HUES48 (cell line): ENCODE measurements around the gene SMTN.

Source experiments
- H3K27ac ChIP-seq: one replicate; pipeline ENCODE4 v1.7.0; 2013; ENCODE audit warnings: low read depth, low read length, inconsistent platforms
- H3K27me3 ChIP-seq: 2 replicates; pipeline ENCODE4 v1.6.1; 2013; ENCODE audit warnings: mild to moderate bottlenecking, low read length; ENCODE audit not compliant: control insufficient read depth, insufficient read depth
- H3K36me3 ChIP-seq: 2 replicates; pipeline ENCODE4 v1.6.1; 2013; ENCODE audit warnings: low read length; ENCODE audit not compliant: control insufficient read depth, insufficient read depth
- H3K4me1 ChIP-seq: 2 replicates; pipeline ENCODE4 v1.6.1; 2013; ENCODE audit warnings: mild to moderate bottlenecking, low read length; ENCODE audit not compliant: control insufficient read depth, insufficient read depth
- H3K4me3 ChIP-seq: 2 replicates; pipeline ENCODE4 v1.5.1; 2013; ENCODE audit warnings: mild to moderate bottlenecking, low read depth, low read length
- H3K9ac ChIP-seq: 2 replicates; pipeline ENCODE4 v1.6.1; 2013; ENCODE audit warnings: mild to moderate bottlenecking, low read depth, low read length, moderate library complexity
- H3K9me3 ChIP-seq: 2 replicates; pipeline ENCODE4 v1.6.1; 2013; ENCODE audit warnings: low read length; ENCODE audit not compliant: control insufficient read depth, insufficient read depth

SMTN gene

GRCh38 chr22:31084811-31085492 is 3.8 kb downstream of the SMTN start:
- Histone ChIP-seq H3K9ac (peak overlapping the region; percentile 97), H3K9me3 (no peaks in the 10 kb centered on the region), H3K27me3 (peaks cover 4% of the 10 kb centered on the region; the same call in 1 of the 2 replicates), H3K4me1 (peaks cover 24% of the 10 kb centered on the region), H3K27ac (peak overlapping the region; percentile 92), H3K36me3 (no peaks in the 10 kb centered on the region), H3K4me3 (peak overlapping the region; percentile 87)

- H3K9ac ChIP-seq = peak overlapping the region; percentile 97
- peak overlapping the region; percentile 92 for H3K27ac ChIP-seq
- H3K9me3 ChIP-seq = no peaks in the 10 kb centered on the region
- H3K36me3 ChIP-seq = no peaks in the 10 kb centered on the region
- peak overlapping the region; percentile 87 for H3K4me3 ChIP-seq
- H3K4me1 ChIP-seq = peaks cover 23% of the 10 kb centered on the region
- peaks cover 4% of the 10 kb centered on the region; the same call in 1 of the 2 replicates for H3K27me3 ChIP-seq
Observed at GRCh38 chr22:31085493-31085824, 4.3 kb downstream of the SMTN start.

GRCh38 chr22:31085928-31086327 is 4.8 kb downstream of the SMTN start:
- peaks cover 23% of the 10 kb centered on the region for H3K4me1 ChIP-seq
- H3K9me3 ChIP-seq = no peaks in the 10 kb centered on the region
- H3K27me3 ChIP-seq = peaks cover 4% of the 10 kb centered on the region; the same call in 1 of the 2 replicates
- no peak overlapping the region for H3K9ac ChIP-seq
- H3K27ac ChIP-seq = peak overlapping the region; percentile 6
- no peak overlapping the region; the same call in 1 of the 2 replicates for H3K4me3 ChIP-seq
- H3K36me3 ChIP-seq = no peaks in the 10 kb centered on the region

- peaks cover 23% of the 10 kb centered on the region for H3K4me1 ChIP-seq
- H3K36me3 ChIP-seq = peaks cover 3% of the 10 kb centered on the region
- no peak overlapping the region for H3K27ac ChIP-seq
Observed at GRCh38 chr22:31086703-31087330, 5.7 kb downstream of the SMTN start.

GRCh38 chr22:31087744-31088215 is 6.7 kb downstream of the SMTN start:
- H3K27me3 ChIP-seq = no peaks in the 10 kb centered on the region
- no peak overlapping the region for H3K4me3 ChIP-seq
- H3K27ac ChIP-seq = no peak overlapping the region
- peaks cover 5% of the 10 kb centered on the region for H3K36me3 ChIP-seq
- peaks cover 19% of the 10 kb centered on the region for H3K4me1 ChIP-seq
- no peak overlapping the region for H3K9ac ChIP-seq
- no peaks in the 10 kb centered on the region for H3K9me3 ChIP-seq

More at GRCh38 chr22:31086703-31087330, 5.7 kb downstream of the SMTN start:
- no peak overlapping the region for H3K9ac ChIP-seq
- H3K9me3 ChIP-seq = no peaks in the 10 kb centered on the region
- no peak overlapping the region for H3K4me3 ChIP-seq
- peaks cover 1% of the 10 kb centered on the region; the same call in 1 of the 2 replicates for H3K27me3 ChIP-seq

- H3K9me3 ChIP-seq = no peaks in the 10 kb centered on the region
- H3K4me3 ChIP-seq = no peak overlapping the region
- H3K4me1 ChIP-seq = peaks cover 14% of the 10 kb centered on the region
- no peak overlapping the region for H3K27ac ChIP-seq
- no peak overlapping the region for H3K9ac ChIP-seq
- peaks cover 5% of the 10 kb centered on the region for H3K36me3 ChIP-seq
- no peaks in the 10 kb centered on the region for H3K27me3 ChIP-seq
Observed at GRCh38 chr22:31088233-31088986, 7.3 kb downstream of the SMTN start.

- Histone ChIP-seq H3K9me3 (no peaks in the 10 kb centered on the region), H3K36me3 (peaks cover 5% of the 10 kb centered on the region), H3K27me3 (no peaks in the 10 kb centered on the region), H3K4me3 (no peak overlapping the region), H3K9ac (no peak overlapping the region), H3K27ac (no peak overlapping the region), H3K4me1 (peaks cover 5% of the 10 kb centered on the region; the same call in 1 of the 2 replicates)
Observed at GRCh38 chr22:31089160-31090100, 8.3 kb downstream of the SMTN start.

GRCh38 chr22:31090217-31091085 is 9.3 kb downstream of the SMTN start:
- Histone ChIP-seq H3K27me3 (no peaks in the 10 kb centered on the region), H3K36me3 (peaks cover 5% of the 10 kb centered on the region), H3K27ac (no peak overlapping the region), H3K9me3 (no peaks in the 10 kb centered on the region), H3K4me3 (no peak overlapping the region), H3K9ac (no peak overlapping the region), H3K4me1 (peaks cover 5% of the 10 kb centered on the region; the same call in 1 of the 2 replicates)

GRCh38 chr22:31091106-31091975 is 10.2 kb downstream of the SMTN start:
- no peak overlapping the region for H3K9ac ChIP-seq
- 0 out of 2 replicates have a peak, but pooled peaks cover 2% of the 10 kb centered on the region for H3K4me1 ChIP-seq
- H3K36me3 ChIP-seq = peaks cover 5% of the 10 kb centered on the region
- no peak overlapping the region for H3K27ac ChIP-seq
- H3K9me3 ChIP-seq = no peaks in the 10 kb centered on the region
- H3K4me3 ChIP-seq = no peak overlapping the region
- no peaks in the 10 kb centered on the region for H3K27me3 ChIP-seq
